ENCODE results near the gene ALDH1A1.

Gene ALDH1A1

DNA sequence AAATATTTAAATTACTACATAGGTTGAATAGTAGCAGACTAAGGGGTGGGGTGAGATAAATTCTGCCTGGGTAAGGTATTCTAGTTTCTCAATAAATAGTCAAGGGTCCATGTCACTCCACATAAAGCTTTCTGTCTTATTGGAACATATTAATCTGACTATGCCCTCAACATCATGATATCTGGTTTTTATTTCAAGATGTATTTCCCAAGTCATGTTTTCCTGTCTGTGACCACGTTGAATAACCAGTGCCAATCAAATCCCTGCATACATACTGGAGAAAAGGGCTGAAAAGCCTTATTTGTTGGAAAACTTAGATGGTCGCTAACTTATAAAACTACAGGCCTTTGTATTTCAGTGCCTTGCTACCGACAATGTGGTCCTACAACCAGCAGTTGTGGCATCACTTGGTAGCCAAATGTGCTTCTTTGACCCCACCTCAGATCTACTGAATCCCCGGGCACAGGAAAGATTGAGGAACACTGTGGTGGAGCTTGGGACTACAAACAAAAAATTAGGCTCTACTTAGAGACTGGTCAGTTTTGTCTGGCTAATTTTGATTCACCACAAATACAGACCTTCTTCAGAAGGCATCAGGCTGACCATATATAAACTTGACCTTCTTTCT lies 39.4 kb downstream of the ALDH1A1 start:
- DNase-seq, result no peak

- DNase-seq, result no peak
Observed at GRCh38 chr9:72912476-72913381, 40.1 kb downstream of the ALDH1A1 start.

DNA sequence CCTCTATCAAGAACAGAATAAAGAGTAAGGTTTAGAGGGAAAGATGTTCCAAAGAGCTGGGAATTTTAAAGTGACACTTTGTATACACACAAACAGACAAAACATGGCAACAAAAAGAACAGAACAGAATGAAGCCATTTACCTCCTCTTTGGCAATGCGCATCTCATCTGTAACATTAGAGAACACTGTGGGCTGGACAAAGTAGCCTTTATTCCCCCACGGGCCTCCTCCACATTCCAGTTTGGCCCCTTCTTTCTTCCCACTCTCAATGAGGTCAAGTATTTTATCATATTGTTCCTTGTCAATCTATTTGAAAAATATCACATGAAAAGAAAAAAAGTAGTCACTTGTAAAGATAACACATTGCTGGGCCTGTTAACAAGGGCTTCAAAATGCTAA lies 41.0 kb downstream of the ALDH1A1 start:
- DNase-seq, result no peak

DNA sequence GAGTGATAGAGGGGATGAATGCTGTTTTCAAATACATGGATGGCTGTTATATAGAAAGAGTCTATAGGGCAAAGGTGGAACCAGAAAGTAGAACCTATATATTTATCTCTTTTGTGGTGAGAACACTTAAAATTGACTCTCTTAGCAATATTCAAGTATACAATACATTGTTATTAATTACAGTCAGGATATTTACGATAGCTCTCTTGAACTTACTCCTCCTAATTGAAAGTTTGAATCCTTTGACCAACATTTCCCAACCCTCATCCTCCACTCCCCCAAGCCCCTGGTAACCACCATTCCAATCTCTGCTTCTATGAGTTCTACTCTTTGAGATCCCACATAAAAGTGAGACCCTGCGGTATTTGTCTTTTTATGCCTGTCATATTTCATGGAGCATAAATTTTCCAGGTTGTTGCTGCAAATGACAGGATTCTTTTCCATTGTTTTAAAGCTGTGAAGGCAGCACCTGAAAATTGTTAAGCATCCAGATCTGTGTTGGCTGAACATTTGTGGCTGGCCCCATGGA lies 41.5 kb downstream of the ALDH1A1 start:
- DNase-seq, result no peak

- no peak for DNase-seq
Observed at GRCh38 chr9:72909428-72909827, 43.4 kb downstream of the ALDH1A1 start.

- no peak for DNase-seq
Observed at GRCh38 chr9:72907421-72907820, 45.4 kb downstream of the ALDH1A1 start.

DNA sequence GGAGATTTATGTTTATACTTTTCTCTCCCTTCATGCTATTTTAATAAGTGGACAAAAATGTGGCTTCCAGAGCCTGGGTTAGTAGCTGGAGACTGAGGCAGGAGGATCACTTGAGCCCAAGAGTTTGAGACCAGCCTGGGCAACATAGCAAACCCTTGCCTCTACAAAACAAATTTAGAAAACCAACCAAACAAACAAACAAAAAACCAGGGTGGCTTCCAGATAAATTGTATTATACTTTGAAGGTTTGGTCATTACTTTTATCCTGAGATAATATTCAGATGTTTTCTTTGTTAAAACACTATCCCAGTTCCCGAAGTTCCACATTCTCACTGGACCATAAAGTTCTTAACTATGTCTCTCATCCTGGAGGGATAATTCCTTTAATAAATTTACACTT lies 46.0 kb downstream of the ALDH1A1 start:
- DNase-seq, result no peak

DNA sequence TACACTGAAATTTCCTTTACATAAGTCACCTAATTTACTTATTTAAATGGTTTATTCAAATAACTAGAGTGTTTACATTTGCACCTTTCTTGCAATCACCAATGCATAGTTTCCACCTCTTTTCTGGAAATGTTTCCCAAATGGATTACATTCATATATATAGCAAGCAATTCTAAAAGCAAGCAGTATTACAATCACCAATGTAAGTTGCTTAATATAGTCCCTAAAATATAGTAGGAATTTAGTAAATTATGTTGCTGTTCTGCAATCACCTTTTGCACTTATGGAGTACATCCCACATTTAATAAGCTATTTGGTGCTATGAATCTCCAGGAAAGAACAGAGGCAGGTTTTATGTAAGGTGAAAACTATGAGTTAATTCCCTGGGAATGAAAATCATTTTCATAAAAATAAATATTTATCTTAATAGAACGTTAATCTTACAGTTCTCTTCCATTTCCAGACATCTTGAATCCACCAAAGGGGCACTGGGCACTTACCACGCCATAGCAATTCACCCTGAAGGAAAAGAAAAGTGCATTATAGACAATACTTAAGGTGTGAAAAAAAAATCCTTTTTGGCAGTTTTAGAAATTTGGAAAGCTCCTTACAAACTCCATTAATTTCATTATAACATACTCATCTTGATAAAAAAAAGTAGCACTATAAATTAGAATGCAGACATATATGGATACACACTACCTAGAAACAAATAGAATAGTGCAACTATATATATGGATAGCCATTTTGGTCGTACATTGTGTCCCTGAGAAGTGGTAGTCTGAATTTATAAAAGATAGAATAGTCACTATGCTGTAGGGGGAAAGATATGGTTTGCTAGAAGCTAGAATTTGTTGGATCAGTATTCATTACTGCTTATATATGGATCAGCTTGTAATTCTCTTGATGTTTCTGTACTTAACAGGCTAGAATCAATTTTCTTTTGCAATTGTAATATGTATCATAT lies 47.1 kb downstream of the ALDH1A1 start:
- DNase-seq, result no peak

DNA sequence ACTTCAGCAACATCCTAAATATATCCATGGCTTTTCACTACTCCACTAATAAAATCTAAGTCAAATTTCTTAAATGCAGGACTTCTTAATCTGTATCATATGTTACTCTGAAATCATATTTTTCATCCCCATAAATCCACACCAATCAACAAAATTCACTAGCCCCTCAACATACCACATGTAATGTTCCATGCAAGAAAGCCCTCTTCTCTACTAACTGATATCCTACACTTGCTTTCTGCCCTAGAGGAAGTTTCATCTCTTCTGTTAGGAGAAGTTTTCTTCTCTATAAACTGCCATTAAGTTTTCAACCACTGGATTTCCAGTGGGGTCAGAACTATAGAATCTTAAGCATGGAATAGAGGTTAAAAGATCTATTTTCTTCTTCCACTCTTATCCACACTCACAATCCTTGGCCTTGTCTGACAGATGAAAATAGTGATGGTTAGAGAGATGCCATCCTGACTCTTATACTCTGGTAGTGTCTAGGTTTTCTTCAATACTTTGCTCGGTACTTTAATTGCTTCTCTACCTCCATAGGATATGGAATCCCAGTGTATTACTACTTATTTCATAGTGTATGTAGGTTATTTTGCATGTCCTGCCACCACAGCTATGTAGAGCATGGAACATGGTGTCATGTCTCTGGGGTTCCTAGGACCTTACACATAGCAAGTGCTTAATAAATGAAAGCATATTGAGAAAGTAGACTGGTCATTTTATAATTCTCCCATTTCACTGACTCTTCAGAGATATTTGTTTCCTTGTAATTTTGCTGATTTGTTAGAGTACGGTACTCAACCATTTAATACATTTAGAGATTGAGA lies 48.4 kb downstream of the ALDH1A1 start:
- no peak for DNase-seq

GRCh38 chr9:72903103-72903502 lies 49.8 kb downstream of the ALDH1A1 start:
- DNase-seq, result no peak

DNA sequence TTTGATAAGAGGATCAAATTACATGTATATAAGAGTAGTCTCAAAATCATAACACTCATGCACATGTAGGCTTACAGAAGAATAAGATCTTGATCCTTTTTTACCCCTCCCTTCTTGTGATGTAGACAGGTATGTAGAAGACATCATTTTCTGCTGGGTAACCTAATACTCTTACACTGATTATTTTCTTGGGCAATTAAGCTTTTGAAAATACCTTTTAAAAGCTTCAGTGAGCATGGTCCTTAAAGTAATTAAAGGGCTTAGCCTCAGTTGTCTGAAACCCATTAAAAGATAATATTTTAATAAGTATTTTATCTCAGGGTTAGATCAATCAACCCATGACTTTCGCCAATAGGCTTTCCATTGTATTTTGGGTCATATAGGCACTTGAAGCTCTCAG lies 50.6 kb downstream of the ALDH1A1 start:
- DNase-seq, result no peak

GRCh38 chr9:72899734-72900477 lies 52.9 kb downstream of the ALDH1A1 start:
- DNase-seq, result no peak

DNA sequence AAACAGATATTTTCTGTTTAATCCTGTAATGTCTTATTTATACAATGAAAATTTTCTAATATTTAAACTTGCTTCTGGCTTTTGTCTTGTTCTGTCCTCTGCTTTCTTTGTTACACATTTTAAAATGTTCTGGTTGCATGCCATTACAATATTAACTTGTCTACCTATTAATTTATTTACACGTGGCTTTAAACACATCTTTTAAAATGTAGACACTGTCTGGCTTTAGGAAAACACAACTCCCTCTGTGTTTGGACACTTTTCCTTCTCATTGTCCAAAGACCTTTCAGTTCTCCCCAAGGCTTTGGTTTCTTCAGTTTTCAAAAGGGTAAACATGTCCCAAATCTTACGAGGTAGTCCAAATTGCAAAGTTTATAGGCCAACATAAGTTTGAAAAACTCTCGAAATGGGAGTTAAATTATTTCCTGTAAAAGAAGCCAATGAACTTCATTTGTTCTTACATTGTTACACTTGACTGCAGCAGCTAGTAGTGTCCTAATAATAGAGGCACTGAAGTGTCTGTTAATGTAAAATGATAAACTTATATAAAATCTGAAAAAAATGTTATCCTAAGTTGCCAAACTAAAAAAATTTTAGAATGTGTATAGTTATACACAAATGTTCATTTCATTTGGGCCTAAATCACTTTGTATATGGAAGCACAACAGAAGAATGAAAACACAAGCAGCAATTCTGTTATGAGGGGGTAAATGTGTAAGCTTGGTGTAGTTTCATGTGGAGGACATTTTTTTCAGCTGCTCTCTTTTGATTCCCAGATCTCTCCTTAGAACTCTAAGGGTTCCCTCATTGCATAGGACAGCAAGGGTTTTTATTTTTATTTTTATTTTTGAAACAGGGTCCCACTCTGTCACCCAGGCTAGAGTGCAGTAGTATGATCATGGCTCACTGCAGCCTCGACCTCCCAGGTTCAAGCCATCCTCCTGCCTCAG lies 53.8 kb downstream of the ALDH1A1 start:
- no peak for DNase-seq

- DNase-seq, result no peak
Observed at GRCh38 chr9:72898360-72898759, 54.5 kb downstream of the ALDH1A1 start.

DNA sequence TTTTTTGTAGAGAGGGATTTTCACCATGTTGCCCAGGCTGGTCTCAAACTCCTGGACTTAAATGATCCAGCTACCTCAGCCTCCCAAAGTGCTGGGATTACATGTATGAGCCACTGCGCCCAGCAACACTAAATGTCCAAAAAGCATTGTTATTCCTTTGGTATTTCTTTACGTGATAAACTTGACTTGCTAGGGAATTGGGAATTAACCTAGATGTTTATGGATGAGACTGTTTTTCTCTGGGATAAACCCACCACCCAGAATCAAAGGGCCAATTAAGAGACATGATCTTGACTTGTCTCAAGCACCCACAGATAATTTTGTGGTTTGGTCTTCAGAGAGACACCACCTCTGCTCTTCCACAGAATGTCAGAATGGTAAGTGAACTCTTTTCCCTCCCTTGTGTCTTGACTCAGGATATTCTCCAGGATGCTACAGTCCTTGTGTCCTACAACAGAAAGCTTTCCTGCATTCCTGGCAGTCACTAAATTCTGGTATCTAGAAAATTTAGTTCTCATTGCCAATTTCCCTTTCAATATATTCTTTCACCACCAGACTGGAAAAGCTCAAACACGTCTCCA lies 55.7 kb downstream of the ALDH1A1 start:
- no peak for DNase-seq

DNA sequence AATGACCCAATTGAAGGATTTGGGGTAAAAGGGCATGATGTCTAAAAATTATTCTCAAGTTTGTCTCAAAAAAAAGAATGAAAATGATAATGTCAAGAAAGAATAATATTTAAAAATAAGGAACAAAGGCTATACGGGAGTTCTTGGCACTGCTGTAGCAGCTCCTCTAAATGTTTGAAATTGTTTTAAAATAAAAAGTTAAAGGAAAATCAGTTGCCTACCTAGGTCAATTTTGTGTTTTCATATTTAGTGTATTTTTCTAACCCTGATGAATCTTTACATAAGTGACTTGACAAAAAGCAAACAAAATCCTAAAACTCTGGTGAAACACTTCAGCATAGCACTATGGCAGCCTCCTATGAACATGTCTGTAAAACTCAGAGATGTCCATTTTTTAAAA lies 56.4 kb downstream of the ALDH1A1 start:
- no peak for DNase-seq

DNA sequence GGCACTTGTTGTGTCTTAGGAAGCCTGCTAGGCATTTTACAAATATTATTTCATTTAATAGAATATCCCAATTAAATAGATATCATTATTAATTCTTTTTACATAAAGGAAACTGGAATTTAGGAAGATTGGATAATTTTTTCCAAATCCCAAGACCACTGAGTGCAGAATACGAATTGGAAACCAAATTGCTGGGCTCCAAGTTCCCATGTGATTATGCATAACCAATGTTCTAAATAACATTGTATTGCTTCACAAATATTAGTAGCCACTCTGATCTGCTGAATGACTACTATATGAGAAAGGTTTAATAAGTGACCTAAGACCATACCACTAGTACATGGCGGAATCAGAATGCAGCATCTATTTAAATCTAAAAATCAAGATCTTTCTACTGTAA lies 57.7 kb downstream of the ALDH1A1 start:
- DNase-seq, result no peak

DNA sequence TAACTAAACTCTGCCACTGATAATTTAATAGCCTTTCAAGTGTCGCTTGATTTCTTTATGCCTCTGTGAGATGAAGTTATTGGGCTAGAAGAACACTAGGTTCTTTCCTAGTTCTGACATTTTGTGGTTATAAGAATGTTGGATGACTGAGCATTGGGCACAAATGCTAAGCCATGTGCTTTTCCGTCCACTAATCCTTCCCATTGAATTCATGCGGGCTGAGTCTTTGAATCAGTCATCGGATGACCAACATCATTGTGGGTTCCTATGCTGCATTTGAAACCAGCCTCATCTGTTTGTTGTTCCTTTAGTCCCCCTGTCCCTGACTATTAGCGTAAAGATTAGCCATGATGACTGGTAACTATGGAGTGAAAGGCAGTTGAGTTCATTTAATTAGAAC lies 58.5 kb downstream of the ALDH1A1 start:
- DNase-seq, result no peak

DNA sequence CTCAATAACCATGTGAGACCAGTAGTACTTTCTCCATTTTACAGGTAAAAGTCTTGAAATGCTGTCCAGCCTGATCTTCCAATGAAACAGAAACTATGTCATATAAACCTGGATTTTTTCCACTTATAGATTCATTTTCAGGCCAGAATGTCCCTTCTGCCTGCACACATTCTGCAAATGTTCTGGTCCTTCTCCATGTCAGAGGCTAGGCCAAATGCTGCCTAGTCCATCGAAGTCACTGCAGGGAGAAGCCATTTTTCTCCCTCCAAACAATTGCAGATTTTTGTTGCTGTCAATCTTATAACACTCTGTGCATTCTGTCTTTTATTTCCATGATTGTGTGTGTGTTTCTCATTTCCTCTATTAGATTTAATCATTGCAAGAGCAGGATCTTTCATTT lies 59.4 kb downstream of the ALDH1A1 start:
- DNase-seq, result no peak

DNA sequence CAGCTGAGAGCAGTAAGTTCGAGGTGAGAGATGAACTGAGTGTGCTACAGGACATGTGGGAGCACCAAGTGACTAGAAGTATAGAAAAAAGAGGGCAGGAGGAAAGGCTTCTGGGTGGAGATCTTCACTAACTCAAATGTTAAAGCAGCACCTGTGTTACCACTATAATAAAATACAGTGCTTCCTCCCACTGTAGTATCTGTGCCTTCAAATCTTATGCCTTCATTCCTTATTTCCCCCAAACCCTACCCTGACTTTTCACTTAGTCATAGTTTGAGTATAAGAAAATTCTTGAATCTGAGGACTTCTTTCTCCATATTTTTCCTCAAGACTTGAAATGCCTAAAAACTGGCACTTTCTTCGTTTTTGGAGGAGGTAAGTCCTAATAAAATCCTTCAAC lies 61.8 kb downstream of the ALDH1A1 start:
- no peak for DNase-seq

All from activated naive CD4-positive, alpha-beta T cell (primary cell).